ENCODE measurements around the gene AGO4. TPM values are rescaled to one million over a fixed set of nuclear protein-coding genes. Genes with fewer than 3 reads are reported as not detected.

AGO4 gene
- total RNA-seq, 1 experiment from 2014 or later = 6.1 TPM

DNA sequence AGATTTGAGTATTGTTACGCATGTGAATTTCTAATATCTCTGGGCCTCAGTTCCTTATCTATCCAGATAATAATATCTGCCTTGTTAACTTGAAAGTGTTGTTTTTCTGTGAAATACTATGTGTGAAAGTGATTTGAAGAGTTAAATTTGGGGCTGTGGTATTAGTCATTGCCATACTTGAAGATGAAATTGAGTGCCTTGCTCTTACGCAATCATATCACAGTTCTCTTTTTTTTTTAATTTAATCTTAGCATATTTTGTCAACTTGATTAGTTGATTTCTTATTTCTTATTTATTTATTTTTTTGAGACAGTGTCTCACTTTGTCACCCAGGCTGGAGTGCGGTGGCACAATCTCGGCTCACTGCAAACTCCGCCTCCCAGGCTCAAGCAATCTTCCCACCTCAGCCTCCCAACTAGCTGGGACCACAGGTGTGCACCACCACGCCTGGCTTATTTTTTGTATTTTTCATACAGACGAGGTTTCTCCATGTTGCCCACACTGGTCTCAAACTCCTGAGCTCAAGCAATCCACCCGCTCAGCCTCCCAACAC lies 31.0 kb downstream of the AGO4 start (continued):
- no peak for TF ChIP-seq SIN3A (IDR thresholded peaks at IDR 0.05; ENCODE audit: low read depth)
- TF ChIP-seq MAX (IDR thresholded peaks at IDR 0.05) = no peak
- TF ChIP-seq ELF1 (IDR thresholded peaks at IDR 0.05; ENCODE audit: borderline replicate concordance, low read depth) = no peak

DNA sequence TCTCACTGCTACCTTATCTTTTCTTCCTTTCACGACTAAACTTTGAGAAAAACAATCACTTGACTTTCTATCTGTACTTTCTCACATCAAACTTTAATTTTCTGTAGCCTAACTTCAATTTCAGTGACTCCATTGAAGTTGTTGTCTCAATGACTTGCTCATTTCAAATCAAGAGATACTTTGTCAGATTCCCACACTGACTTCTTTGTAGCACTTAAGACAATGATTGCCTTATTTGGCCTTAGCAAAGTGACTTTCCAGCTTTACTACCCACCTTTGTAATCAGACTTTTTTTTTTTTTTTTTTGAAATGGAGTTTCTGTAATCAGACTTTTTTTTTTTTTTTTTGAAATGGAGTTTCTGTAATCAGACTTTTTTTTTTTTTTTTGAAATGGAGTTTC lies 37.0 kb downstream of the AGO4 start:
- intact Hi-C loops (cut with micrococcal nuclease) = no loop called here
- Histone ChIP-seq H3K4me2 (ENCODE audit: low read length) (no peak overlapping the region), H3K36me3 (ENCODE audit: control insufficient read depth in 1 of 2, insufficient read depth in 2 of 2, low read length in 2 of 2) (peaks cover 0 to 3% of the 10 kb centered on the region in 2 experiments; a peak in 1 of 4 replicates), H3K9ac (ENCODE audit: low read length) (no peak overlapping the region), H3K27me3 (ENCODE audit: insufficient read depth, low read length) (no peaks in the 10 kb centered on the region), H3K9me2 (ENCODE audit: insufficient read depth) (no peaks in the 10 kb centered on the region), H2AFZ (ENCODE audit: low read depth, low read length, poor library complexity, severe bottlenecking) (no peak overlapping the region), H3K4me3 (replicated peaks in 1 of 2; ENCODE audit: low read depth in 1 of 2, low read length in 2 of 2) (no peak overlapping the region), H3K27ac (ENCODE audit: low read depth, low read length) (no peak overlapping the region), H4K20me1 (ENCODE audit: insufficient read depth) (no peaks in the 10 kb centered on the region), H3K79me2 (ENCODE audit: insufficient read depth, low read length) (no peaks in the 10 kb centered on the region), H3K4me1 (ENCODE audit: control insufficient read depth in 1 of 2, insufficient read depth in 2 of 2, low read length in 2 of 2) (no peaks in the 10 kb centered on the region), H3K9me3 (ENCODE audit: control insufficient read depth in 1 of 2, insufficient read depth in 1 of 2, low read depth in 1 of 2, low read length in 2 of 2) (no peaks in the 10 kb centered on the region)
- ChIA-PET POLR2A (no interaction called here), CTCF (no interaction called here), RAD21 (ENCODE audit: low non-redundant PET in 1 of 2, low total read pairs in 2 of 2, uncharacterized antibody in 2 of 2, unreplicated experiment in 2 of 2) (no interaction called here)
- no peak for ATAC-seq
- no TSS peak for BruUV-seq (replicated peaks)
- TF ChIP-seq POLR2A (IDR thresholded peaks at IDR 0.05; ENCODE audit: borderline replicate concordance, extremely low read depth, insufficient read depth, insufficient read length) = no peak
- TF ChIP-seq CBX3 (IDR thresholded peaks at IDR 0.05; ENCODE audit: low read depth) = no peak
- no peak for TF ChIP-seq CEBPB (IDR thresholded peaks at IDR 0.05; ENCODE audit: low read depth)
- TF ChIP-seq, protein P1, sequence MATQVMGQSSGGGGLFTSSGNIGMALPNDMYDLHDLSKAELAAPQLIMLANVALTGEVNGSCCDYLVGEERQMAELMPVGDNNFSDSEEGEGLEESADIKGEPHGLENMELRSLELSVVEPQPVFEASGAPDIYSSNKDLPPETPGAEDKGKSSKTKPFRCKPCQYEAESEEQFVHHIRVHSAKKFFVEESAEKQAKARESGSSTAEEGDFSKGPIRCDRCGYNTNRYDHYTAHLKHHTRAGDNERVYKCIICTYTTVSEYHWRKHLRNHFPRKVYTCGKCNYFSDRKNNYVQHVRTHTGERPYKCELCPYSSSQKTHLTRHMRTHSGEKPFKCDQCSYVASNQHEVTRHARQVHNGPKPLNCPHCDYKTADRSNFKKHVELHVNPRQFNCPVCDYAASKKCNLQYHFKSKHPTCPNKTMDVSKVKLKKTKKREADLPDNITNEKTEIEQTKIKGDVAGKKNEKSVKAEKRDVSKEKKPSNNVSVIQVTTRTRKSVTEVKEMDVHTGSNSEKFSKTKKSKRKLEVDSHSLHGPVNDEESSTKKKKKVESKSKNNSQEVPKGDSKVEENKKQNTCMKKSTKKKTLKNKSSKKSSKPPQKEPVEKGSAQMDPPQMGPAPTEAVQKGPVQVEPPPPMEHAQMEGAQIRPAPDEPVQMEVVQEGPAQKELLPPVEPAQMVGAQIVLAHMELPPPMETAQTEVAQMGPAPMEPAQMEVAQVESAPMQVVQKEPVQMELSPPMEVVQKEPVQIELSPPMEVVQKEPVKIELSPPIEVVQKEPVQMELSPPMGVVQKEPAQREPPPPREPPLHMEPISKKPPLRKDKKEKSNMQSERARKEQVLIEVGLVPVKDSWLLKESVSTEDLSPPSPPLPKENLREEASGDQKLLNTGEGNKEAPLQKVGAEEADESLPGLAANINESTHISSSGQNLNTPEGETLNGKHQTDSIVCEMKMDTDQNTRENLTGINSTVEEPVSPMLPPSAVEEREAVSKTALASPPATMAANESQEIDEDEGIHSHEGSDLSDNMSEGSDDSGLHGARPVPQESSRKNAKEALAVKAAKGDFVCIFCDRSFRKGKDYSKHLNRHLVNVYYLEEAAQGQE (IDR thresholded peaks at IDR 0.05; ENCODE audit: low read depth) = no peak
- no peak for TF ChIP-seq SP1 (IDR thresholded peaks at IDR 0.05; ENCODE audit: low read depth)
- no peak for TF ChIP-seq EZH2 (IDR thresholded peaks at IDR 0.05)
- no peak for TF ChIP-seq EZH2phosphoT487 (IDR thresholded peaks at IDR 0.05; ENCODE audit: borderline replicate concordance)
- TF ChIP-seq TCF7L2 (IDR thresholded peaks at IDR 0.05; ENCODE audit: borderline replicate concordance, extremely low read depth, insufficient read depth, insufficient read length) = no peak
- TF ChIP-seq ZFX (IDR thresholded peaks at IDR 0.05) = no peak
- TF ChIP-seq, protein P2, sequence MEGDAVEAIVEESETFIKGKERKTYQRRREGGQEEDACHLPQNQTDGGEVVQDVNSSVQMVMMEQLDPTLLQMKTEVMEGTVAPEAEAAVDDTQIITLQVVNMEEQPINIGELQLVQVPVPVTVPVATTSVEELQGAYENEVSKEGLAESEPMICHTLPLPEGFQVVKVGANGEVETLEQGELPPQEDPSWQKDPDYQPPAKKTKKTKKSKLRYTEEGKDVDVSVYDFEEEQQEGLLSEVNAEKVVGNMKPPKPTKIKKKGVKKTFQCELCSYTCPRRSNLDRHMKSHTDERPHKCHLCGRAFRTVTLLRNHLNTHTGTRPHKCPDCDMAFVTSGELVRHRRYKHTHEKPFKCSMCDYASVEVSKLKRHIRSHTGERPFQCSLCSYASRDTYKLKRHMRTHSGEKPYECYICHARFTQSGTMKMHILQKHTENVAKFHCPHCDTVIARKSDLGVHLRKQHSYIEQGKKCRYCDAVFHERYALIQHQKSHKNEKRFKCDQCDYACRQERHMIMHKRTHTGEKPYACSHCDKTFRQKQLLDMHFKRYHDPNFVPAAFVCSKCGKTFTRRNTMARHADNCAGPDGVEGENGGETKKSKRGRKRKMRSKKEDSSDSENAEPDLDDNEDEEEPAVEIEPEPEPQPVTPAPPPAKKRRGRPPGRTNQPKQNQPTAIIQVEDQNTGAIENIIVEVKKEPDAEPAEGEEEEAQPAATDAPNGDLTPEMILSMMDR (IDR thresholded peaks at IDR 0.05 in 2 of 3, conservative IDR thresholded peaks at IDR 0.05 in 1 of 3; ENCODE audit: borderline replicate concordance in 1 of 3, insufficient read depth in 1 of 3, low read depth in 2 of 3, low read length in 2 of 3) = no peak
- no peak for TF ChIP-seq EGR1 (IDR thresholded peaks at IDR 0.05; ENCODE audit: low read depth)
- no peak for TF ChIP-seq JUND (IDR thresholded peaks at IDR 0.05)
- TF ChIP-seq, protein P3, sequence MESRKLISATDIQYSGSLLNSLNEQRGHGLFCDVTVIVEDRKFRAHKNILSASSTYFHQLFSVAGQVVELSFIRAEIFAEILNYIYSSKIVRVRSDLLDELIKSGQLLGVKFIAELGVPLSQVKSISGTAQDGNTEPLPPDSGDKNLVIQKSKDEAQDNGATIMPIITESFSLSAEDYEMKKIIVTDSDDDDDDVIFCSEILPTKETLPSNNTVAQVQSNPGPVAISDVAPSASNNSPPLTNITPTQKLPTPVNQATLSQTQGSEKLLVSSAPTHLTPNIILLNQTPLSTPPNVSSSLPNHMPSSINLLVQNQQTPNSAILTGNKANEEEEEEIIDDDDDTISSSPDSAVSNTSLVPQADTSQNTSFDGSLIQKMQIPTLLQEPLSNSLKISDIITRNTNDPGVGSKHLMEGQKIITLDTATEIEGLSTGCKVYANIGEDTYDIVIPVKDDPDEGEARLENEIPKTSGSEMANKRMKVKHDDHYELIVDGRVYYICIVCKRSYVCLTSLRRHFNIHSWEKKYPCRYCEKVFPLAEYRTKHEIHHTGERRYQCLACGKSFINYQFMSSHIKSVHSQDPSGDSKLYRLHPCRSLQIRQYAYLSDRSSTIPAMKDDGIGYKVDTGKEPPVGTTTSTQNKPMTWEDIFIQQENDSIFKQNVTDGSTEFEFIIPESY (IDR thresholded peaks at IDR 0.05; ENCODE audit: extremely low read depth, insufficient replicate concordance, low read length) = no peak
- no peak for DNase-seq (ENCODE audit: low read depth, low spot score)
